GM19238 (cell line): ENCODE results near the gene DNMT3L.
"Not testable (repeated sequence)": the region's sequence is repeated elsewhere in the genome, so short reads cannot be mapped to it uniquely, and the experiment has no call there.

Experiments
- DNase-seq: peaks from one replicate; pipeline ENCODE4 v3.0.0; 2011; ENCODE audit warnings: low spot score; ENCODE audit not compliant: insufficient read length

The DNMT3L gene

GRCh38 chr21:44199448-44199847 is 62.2 kb downstream of the DNMT3L start:
- DNase-seq = no peak

GRCh38 chr21:44197156-44197516 is 64.6 kb downstream of the DNMT3L start:
- DNase-seq = not testable (repeated sequence)
